Measurements from ENCODE around the gene PURA. TPM values are rescaled to one million over a fixed set of nuclear protein-coding genes. Genes with fewer than 3 reads are reported as not detected.
"Not testable (repeated sequence)": the region's sequence is repeated elsewhere in the genome, so short reads cannot be mapped to it uniquely, and the experiment has no call there.

PURA gene
- total RNA-seq, 1 donor from 2014 or later, result 39.4 TPM

- no peak for DNase-seq (ENCODE audit: low spot score)
Measured at GRCh38 chr5:140135127-140135526, 21.2 kb downstream of the PURA start.

DNA sequence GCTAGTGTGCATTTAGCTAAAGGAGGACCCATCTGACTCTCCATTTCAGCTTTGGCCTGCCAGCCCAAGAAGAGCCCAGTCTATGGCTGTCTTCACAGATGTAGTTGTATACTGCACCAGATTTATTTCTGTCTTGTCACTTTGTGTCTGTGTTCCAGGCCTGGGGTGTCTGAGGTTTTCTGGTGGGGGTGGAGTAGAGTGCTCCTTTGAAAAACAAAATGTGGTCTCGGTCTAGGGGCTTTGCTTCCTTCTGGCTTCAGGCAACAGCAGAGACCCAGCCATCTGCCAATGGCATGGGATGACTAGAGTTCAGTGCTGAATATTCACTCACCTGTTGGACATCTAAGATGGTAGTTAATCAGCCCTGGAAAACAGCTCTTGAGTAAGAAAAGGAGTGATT lies 22.7 kb downstream of the PURA start:
- no peak for DNase-seq (ENCODE audit: low spot score)

GRCh38 chr5:140140435-140140834 lies 26.5 kb downstream of the PURA start:
- no peak for DNase-seq (ENCODE audit: low spot score)

DNA sequence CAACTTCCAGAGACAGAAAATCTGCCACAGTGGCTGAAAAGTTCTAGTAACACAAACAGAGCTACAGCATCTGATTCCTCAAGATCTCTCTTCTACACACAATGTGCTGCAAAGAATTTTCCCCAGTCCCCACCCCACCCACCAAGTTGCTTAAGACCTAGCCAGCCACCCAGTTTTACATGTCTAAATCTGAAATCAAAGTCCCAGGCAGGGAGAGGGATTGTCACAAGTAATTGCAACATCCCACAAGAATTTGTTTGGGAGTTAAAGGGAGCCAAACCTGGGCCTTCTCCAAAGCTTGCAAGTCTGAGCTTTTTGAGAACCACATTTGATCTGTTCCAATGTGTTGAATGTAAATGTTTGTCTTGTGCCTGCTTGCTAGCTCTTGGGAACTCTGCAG lies 27.3 kb downstream of the PURA start:
- no peak for DNase-seq (ENCODE audit: low spot score)

DNA sequence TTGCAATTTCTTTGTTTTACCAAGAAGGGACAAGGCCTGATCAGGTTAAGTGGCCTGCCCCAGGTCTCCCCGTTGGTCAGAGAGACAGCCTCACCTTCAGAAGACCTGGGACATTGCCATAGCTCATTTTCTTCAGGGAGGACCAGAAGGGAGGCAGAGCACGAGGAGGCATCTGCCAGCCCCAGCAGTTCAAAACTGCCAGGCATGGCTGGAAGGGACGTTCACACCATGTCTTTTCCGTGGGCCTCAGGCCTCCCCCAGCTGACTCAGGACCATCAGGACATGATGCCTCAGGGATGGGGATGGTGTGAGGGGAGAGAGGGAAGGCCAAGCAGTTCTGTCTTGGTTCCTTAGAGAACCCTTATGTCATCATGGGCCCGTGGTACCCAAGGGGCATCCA lies 28.3 kb downstream of the PURA start:
- no peak for DNase-seq (ENCODE audit: low spot score)

- peak; percentile 60 for DNase-seq (ENCODE audit: low spot score)
Measured at GRCh38 chr5:140142856-140143255, 28.9 kb downstream of the PURA start.

GRCh38 chr5:140143521-140144258 lies 29.8 kb downstream of the PURA start:
- peak; percentile 8 for DNase-seq (ENCODE audit: low spot score)

GRCh38 chr5:140145256-140145655 lies 31.3 kb downstream of the PURA start:
- peak; percentile 8 for DNase-seq (ENCODE audit: low spot score)

GRCh38 chr5:140145818-140146522 lies 32.1 kb downstream of the PURA start:
- peak; percentile 76 for DNase-seq (ENCODE audit: low spot score)

DNA sequence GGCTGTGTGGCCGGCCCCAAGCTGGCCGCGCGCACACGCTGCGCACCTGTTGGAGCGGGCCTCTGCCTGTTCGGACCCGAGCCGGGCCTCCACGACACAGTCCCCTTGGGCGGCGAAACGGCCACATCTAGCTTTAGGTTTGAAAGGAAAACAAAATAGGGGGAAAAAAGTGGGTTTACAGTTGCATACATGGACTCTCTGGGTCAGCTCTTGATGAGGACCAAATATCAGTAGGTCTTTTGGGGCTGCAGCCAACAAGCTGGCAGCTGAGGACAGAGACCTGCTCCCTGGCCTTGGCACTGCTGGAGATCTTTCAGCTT lies 32.6 kb downstream of the PURA start:
- DNase-seq (ENCODE audit: low spot score), result peak; percentile 5

- no peak for DNase-seq (ENCODE audit: low spot score)
Measured at GRCh38 chr5:140147460-140147859, 33.6 kb downstream of the PURA start.

DNA sequence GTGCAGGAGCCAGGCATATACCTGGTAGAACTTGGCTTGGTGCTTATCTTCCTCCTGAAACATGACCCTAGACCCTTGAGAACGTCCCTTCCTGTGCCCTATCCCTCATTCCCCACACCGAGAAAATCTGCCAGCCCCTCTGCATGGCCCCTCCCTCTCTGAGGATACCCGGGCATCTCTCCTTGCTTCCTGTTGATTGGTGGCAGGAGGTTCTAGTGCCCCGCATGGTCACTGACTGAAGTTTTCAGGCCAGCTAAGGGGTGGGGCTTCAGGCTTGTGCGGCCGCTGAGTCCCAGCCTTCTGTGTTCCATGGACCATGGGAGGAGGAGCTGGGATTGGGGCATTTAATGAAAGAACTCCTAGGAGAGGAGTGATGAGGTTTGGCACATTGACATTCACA lies 34.6 kb downstream of the PURA start:
- DNase-seq (ENCODE audit: low spot score), result no peak

DNA sequence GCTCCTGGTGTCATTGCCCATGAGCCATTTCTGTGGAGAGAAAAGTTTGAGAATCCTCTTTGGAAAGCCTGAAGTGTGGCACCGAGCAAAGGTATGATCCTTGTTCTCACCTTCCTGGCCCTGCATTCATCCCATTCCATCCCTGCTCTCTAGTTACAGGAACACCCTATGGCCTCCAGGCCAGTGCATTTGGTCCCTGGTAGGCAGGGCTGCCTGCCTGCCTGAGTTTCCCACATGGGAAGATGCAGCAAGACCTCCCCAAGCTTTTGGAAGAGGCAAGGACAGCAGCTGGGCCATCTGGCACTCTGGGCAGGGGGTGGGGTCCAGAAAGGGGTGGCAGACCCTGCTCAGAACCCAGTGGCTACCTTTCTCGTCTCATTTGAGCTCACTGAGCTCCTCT lies 36.3 kb downstream of the PURA start:
- DNase-seq (ENCODE audit: low spot score), result no peak

DNA sequence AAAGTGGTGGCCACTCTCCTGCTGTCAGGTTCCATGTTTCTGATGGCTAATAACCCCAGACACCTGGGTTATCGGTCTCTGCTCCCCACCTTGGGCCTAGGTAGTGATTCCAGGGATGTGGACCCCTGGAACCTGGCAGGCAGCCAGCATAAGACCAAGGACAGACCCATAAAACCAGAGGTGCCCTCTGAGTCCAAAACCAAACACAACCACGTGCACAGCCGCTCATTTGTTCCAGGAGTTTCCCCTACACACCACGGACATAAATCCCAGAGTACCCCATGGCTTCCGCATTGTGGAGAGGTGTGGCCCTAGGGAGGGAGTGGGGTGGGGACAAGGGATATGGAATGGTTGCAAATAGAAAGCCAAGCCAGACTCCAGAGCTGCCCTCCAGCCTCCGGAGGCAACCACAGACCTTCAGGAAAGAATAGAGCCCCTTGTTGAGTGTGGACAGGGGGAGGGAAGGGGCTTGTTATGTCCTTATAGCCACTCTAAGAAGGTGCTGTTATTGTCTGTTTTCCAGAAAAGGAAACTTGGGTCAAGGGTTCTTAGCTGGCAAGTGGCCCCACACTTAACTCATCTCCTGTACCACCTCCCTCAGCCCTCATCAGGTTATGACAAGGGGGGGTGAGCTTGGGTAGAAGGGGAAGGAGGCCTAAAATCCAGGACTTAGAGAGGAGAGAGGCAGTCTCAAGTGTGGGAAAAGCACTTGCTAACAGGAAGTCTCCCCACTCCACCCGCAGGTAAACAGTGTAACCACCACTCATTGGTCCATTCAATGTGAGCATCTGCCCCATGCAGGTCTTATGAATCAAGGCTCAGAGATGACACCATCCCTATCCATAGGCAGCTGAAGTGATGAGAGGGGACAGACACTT lies 37.5 kb downstream of the PURA start:
- DNase-seq (ENCODE audit: low spot score), result no peak

GRCh38 chr5:140152022-140152999 lies 38.4 kb downstream of the PURA start:
- no peak for DNase-seq (ENCODE audit: low spot score)

DNA sequence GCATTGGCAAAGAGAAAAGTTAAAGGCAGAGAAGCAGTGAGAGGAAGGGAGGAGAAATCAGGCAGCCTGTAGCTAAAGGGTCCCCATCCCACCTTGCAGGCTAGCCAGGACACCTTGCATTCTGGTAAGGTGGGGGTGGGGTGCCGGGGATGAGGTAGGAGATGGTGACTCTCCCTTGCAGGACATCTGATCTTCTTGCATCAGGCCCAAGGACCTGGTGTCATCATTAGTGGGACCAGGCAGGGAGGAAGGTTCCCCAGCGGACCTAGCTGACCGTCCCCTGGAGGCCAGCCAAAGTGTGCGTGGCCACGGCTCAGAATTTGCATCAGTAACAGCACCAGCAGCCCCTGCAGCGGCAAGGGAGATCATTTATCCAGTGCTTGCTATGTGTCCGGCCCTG lies 39.3 kb downstream of the PURA start:
- no peak for DNase-seq (ENCODE audit: low spot score)

GRCh38 chr5:140153905-140154304 lies 40.0 kb downstream of the PURA start:
- DNase-seq (ENCODE audit: low spot score), result no peak

DNA sequence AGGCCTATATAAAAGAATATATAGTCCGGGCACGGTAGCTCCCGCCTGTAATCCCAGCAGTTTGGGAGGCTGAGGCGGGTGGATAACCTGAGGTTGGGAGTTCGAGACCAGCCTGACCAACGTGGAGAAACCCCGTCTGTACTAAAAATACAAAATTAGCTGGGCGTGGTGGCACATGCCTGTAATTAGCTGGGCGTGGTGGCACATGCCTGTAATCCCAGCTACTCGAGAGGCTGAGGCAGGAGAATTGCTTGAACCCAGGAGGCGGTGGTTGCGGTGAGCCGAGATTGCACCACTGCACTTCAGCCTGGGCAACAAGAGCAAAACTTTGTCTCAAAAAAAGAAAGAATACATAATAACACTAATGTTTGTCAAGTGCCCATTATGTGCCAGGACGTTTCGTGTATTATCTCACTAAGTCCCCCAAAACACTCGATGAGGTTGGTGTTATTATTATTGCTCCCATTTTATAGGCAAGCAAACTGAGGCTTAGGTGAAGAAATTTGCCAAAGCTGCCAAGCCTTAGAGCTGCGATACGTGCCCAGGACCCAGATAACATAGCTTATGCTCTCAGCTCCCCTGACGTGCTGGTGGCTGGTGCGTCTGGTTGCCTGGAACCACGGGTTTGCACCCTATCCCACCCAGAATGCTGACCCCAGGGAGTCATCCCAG lies 40.9 kb downstream of the PURA start:
- DNase-seq (ENCODE audit: low spot score), result not testable (repeated sequence)

- DNase-seq (ENCODE audit: low spot score), result peak; percentile 91
Measured at GRCh38 chr5:140157032-140157781, 43.3 kb downstream of the PURA start.

All from mucosa of gallbladder (tissue), 1 donor.